ENCODE data around the gene MTSS2. TPM values are rescaled to one million over a fixed set of nuclear protein-coding genes. Genes with fewer than 3 reads are reported as not detected.

MTSS2 gene
- total and polyA plus RNA-seq, 2 of the 8 experiments (the other 6 are each of a cell fraction or from before 2014, with no cell fraction given) = 23.3 to 36.7 TPM

DNA sequence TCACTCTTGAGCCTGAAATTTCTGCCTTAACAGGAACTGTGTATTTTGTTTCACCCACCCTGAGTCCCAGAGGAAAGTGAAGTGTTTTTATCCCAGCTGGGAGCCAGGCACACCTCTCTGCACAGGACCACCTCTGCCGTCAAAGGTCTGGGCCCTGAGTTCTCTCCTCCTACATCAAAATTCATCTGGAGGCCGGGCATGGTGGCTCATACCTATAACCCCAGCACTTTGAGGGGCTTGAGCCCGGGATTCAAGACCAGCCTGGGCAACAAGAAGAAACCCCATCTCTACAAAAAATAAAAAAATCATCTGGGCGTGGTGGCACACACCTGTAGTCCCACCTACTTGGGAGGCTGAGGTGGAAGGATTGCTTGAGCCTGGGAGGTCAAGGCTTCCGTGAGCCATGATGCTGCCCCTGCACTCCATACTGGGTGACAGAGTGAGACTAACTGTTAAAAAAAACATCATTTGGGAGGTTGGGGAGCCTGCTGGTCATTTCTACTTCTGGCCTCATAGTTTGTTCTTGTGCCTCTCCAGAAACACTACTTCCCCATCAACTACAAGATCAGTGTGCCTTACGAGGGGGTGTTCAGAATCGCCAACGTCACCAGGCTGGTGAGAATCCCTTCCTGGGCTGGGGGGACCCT lies 29.7 kb downstream of the MTSS2 start:
- H3K4me3 ChIP-seq (ENCODE audit: extremely low read depth in 1 of 4, insufficient read depth in 2 of 4, low read depth in 3 of 4, low read length in 4 of 4) = no peak overlapping the region
- no peaks in the 10 kb centered on the region for H3K23me2 ChIP-seq (ENCODE audit: low read depth, low read length)
- no peak overlapping the region for H2BK15ac ChIP-seq (ENCODE audit: low read length)
- no peak overlapping the region for H2AFZ ChIP-seq (ENCODE audit: low read length)
- no peak overlapping the region for H4K91ac ChIP-seq (replicated peaks; ENCODE audit: insufficient read length, low read length)
- H3K79me2 ChIP-seq (ENCODE audit: control insufficient read depth in 1 of 2, insufficient read depth in 2 of 2, low read length in 2 of 2) = no peaks in the 10 kb centered on the region
- H2AK5ac ChIP-seq (ENCODE audit: low read depth, low read length) = no peak overlapping the region
- peaks cover 2 to 10% (median 5%) of the 10 kb centered on the region in 4 experiments for H3K4me1 ChIP-seq (replicated peaks in 1 of 4; ENCODE audit: control insufficient read depth in 3 of 4, insufficient read depth in 4 of 4, low read length in 3 of 4)
- FAIRE-seq (no peak), DNase-seq (ENCODE audit: low read depth in 1 of 2, low spot score in 2 of 2) (no peak)
- H3K18ac ChIP-seq (ENCODE audit: extremely low read depth, low read length) = no peak overlapping the region
- no peaks in the 10 kb centered on the region for H3K9me3 ChIP-seq (ENCODE audit: insufficient read depth in 2 of 2, low read depth in 1 of 2, low read length in 1 of 2)
- no peak overlapping the region for H4K5ac ChIP-seq (ENCODE audit: insufficient read length, low read depth, low read length)
- no peak overlapping the region; the same call in 1 of the 2 replicates for H4K8ac ChIP-seq (ENCODE audit: extremely low read depth, insufficient read depth, low read length)
- 92% methylated on average over 8 of the region's 8 CpGs; no CpG with 5 or more reads in 1 of the 2 experiments for WGBS, 2 experiments (ENCODE audit: extremely low coverage in 1 of 2, insufficient coverage in 1 of 2, insufficient read length in 1 of 2, insufficient replicate concordance in 2 of 2, low coverage in 1 of 2, low lambda C conversion rate in 2 of 2, missing lambda C conversion rate in 1 of 2)
- ChIA-PET POLR2A (ENCODE audit: partially characterized antibody) (interaction anchor here (1.4 to 6.6 kb wide), 2 partner anchors 44 to 77 kb away, joined by 3 to 59 read pairs; no protein-coding TSS in a partner anchor), CTCF (ENCODE audit: partially characterized antibody) (interaction anchor here (0.6 to 6.1 kb wide), 12 partner anchors 12 to 123 kb away, joined by 3 to 65 read pairs (median 24); no protein-coding TSS in a partner anchor)
- H3K56ac ChIP-seq (replicated peaks; ENCODE audit: insufficient read length, low read depth, low read length) = no peak overlapping the region
- no peak overlapping the region for H2BK20ac ChIP-seq (ENCODE audit: low read length)
- H4K20me1 ChIP-seq (replicated peaks in 1 of 2; ENCODE audit: control insufficient read depth in 1 of 2, insufficient read depth in 2 of 2, low read length in 2 of 2) = peaks cover 0 to 2% of the 10 kb centered on the region in 2 experiments
- no peak overlapping the region for H3K27ac ChIP-seq (ENCODE audit: low read depth, low read length)
- no peak overlapping the region for H3K9ac ChIP-seq (replicated peaks in 1 of 4; ENCODE audit: extremely low read depth in 1 of 4, low read depth in 3 of 4, low read length in 3 of 4)
- H3K79me1 ChIP-seq (ENCODE audit: low read depth, low read length) = no peaks in the 10 kb centered on the region
- no peak overlapping the region for H3K23ac ChIP-seq (ENCODE audit: insufficient read length)
- no peaks in the 10 kb centered on the region for H3K36me3 ChIP-seq (ENCODE audit: control insufficient read depth in 2 of 4, insufficient read depth in 4 of 4, low read length in 3 of 4)
- no peak overlapping the region for H3K4me2 ChIP-seq (ENCODE audit: insufficient read depth in 1 of 2, low read depth in 2 of 2, low read length in 2 of 2)
- no peaks in the 10 kb centered on the region; a peak in 2 of 7 replicates for H3K27me3 ChIP-seq (replicated peaks in 1 of 4; ENCODE audit: control insufficient read depth in 3 of 4, extremely low read depth in 1 of 4, insufficient read depth in 3 of 4, low read length in 3 of 4)
- no peak overlapping the region for H2BK120ac ChIP-seq (replicated peaks; ENCODE audit: low read depth, low read length)
- H2BK12ac ChIP-seq (ENCODE audit: low read depth, low read length) = no peak overlapping the region
- H3K4ac ChIP-seq (replicated peaks; ENCODE audit: insufficient read length, low read depth, low read length) = no peak overlapping the region
- H2BK5ac ChIP-seq (ENCODE audit: low read depth, low read length) = no peak overlapping the region
- H3K14ac ChIP-seq (ENCODE audit: insufficient read length) = no peak overlapping the region
- no peak for TF ChIP-seq SUZ12 (IDR thresholded peaks at IDR 0.05; ENCODE audit: low read length)
- no peak for TF ChIP-seq JUN (IDR thresholded peaks at IDR 0.05; ENCODE audit: low read depth, low read length)
- TF ChIP-seq, protein P1, sequence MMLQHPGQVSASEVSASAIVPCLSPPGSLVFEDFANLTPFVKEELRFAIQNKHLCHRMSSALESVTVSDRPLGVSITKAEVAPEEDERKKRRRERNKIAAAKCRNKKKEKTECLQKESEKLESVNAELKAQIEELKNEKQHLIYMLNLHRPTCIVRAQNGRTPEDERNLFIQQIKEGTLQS (IDR thresholded peaks at IDR 0.05; ENCODE audit: insufficient read depth, low read depth, low read length) = no peak
- no peak for TF ChIP-seq SAP30 (IDR thresholded peaks at IDR 0.05; ENCODE audit: insufficient read depth, insufficient replicate concordance, low read length)
- no peak for TF ChIP-seq POLR2A (IDR thresholded peaks at IDR 0.05; ENCODE audit: control extremely low read depth in 1 of 2, low read depth in 2 of 2, low read length in 2 of 2)
- TF ChIP-seq, protein P2, sequence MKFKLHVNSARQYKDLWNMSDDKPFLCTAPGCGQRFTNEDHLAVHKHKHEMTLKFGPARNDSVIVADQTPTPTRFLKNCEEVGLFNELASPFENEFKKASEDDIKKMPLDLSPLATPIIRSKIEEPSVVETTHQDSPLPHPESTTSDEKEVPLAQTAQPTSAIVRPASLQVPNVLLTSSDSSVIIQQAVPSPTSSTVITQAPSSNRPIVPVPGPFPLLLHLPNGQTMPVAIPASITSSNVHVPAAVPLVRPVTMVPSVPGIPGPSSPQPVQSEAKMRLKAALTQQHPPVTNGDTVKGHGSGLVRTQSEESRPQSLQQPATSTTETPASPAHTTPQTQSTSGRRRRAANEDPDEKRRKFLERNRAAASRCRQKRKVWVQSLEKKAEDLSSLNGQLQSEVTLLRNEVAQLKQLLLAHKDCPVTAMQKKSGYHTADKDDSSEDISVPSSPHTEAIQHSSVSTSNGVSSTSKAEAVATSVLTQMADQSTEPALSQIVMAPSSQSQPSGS (IDR thresholded peaks at IDR 0.05; ENCODE audit: low read length) = no peak
- no peak for TF ChIP-seq NRF1 (IDR thresholded peaks at IDR 0.05; ENCODE audit: low read depth, low read length)
- no peak for TF ChIP-seq POU5F1 (IDR thresholded peaks at IDR 0.05; ENCODE audit: low read depth, low read length)
- no peak for TF ChIP-seq JUND (IDR thresholded peaks at IDR 0.05; ENCODE audit: low read length)
- TF ChIP-seq RBBP5 (IDR thresholded peaks at IDR 0.05; ENCODE audit: borderline replicate concordance, low read depth, low read length) = no peak

All from H1 (cell line).